Memory B cell (primary cell): ENCODE results near the gene DMBX1.

Experiments
- ATAC-seq: fragments of 150-1000 bp; cut with Tn5 transposase; 2 replicates; pipeline ENCODE4 v1.10.0; 2021; ENCODE audit warnings: low read depth, mild to moderate bottlenecking, moderate library complexity
- DNase-seq, 2 donors: peaks; one replicate each; pipeline ENCODE4 v3.0.0; 2022; ENCODE audit warnings: low spot score in 2 of 2
- H3K27ac Mint-ChIP-seq: one replicate; pipeline ENCODE4 v1.8.0; 2022; ENCODE audit warnings: mild to moderate bottlenecking, moderate library complexity, mixed read lengths
- H3K27me3 Mint-ChIP-seq: one replicate; pipeline ENCODE4 v1.8.0; 2022; ENCODE audit warnings: mixed read lengths
- H3K36me3 Mint-ChIP-seq: one replicate; pipeline ENCODE4 v1.8.0; 2022; ENCODE audit warnings: mild to moderate bottlenecking, mixed read lengths
- H3K4me1 Mint-ChIP-seq: one replicate; pipeline ENCODE4 v1.8.0; 2022; ENCODE audit warnings: mixed read lengths
- H3K4me3 Mint-ChIP-seq: one replicate; pipeline ENCODE4 v1.8.0; 2022; ENCODE audit warnings: mild to moderate bottlenecking, moderate library complexity, mixed read lengths
- H3K9me3 Mint-ChIP-seq: one replicate; pipeline ENCODE4 v1.8.0; 2022; ENCODE audit warnings: mixed read lengths

DMBX1 gene

GRCh38 chr1:46489638-46490405, at the start of gene DMBX1:
DMBX1 (plus strand) TSS chr1:46489836; CDS start chr1:46507011, 17,175 bp downstream.
- ATAC-seq (peak; percentile 71), DNase-seq (no peak)
- Mint-ChIP-seq H3K27ac (no peak within 1 kb of the TSS), H3K9me3 (no peaks in the 10 kb centered on the region), H3K4me1 (peaks cover 16% of the 10 kb centered on the region), H3K27me3 (peaks cover 54% of the 10 kb centered on the region), H3K4me3 (peak within 1 kb of the TSS; percentile 85), H3K36me3 (no peaks in the 10 kb centered on the region)

DNA sequence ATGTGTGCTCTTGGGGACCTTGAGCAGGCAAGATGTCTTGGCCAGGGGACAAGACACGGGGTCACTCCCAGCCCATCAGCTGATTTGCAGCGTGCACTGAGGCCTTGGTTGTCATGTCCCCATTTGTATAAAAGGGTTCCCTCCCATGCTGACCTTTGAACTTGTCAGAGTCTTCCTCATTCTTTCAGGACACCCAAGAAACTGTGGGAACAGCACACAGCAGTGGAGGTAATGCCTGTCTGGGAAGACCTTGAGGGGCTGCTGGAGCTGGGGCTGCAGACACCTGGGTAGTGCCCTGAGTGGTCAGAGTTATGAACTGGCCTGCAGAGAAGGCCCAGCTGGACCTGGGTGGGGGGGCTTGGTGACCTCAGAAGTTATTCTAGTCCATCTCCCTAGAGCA, 49.2 kb upstream of the DMBX1 start:
- H3K9me3 Mint-ChIP-seq = no peaks in the 10 kb centered on the region
- peaks cover 8% of the 10 kb centered on the region for H3K4me1 Mint-ChIP-seq
- no peak for ATAC-seq
- no peak for DNase-seq
- H3K36me3 Mint-ChIP-seq = no peaks in the 10 kb centered on the region
- no peak overlapping the region for H3K4me3 Mint-ChIP-seq
- H3K27ac Mint-ChIP-seq = no peak overlapping the region
- H3K27me3 Mint-ChIP-seq = peaks cover 24% of the 10 kb centered on the region

DNA sequence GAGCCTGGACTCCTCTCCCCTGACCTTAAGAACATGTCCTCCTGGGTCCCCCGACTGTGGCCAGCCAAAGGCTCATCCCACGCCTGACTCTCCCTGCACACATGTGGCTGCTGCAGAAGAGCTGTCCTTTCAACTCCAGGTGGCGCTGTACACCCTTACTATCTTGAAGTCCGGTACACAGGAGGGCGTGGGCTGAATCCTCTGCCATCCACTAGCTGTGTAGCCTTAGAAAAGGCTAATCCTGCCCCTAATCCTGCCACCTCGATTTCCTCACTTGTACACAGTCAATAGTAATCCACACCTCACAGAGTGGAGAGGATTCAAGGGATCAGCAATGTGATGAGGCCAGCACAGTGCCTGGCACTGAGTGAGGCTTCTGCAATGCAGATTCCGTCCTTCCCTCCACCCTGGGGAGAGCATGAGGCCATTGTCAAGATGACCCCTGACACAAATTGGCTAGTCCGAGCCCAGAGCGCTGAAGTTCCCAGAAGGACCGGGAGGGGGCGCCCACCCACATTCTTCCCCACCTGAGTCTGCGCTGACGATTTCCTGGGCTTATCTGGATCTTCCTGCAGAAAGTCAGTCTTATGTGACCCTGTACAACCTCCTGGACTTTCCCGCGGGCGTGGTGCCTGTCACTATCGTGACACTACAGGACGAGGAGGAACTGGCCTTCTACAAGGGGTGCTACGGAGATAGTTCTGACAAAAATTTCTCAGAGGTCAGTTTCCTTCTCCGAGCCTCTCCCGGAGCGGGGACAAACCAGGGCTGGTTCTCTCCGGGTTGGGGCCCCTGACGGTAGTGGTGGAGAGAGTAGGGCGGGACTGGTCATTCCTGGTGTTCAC, 47.1 kb upstream of the DMBX1 start:
- peak overlapping the region; percentile 77 for H3K4me3 Mint-ChIP-seq
- H3K27me3 Mint-ChIP-seq = peaks cover 28% of the 10 kb centered on the region
- H3K4me1 Mint-ChIP-seq = peaks cover 13% of the 10 kb centered on the region
- no peak overlapping the region for H3K27ac Mint-ChIP-seq
- DNase-seq (peak; percentile 54 to 72), ATAC-seq (peak; percentile 57)
- no peaks in the 10 kb centered on the region for H3K9me3 Mint-ChIP-seq
- no peaks in the 10 kb centered on the region for H3K36me3 Mint-ChIP-seq

DNA sequence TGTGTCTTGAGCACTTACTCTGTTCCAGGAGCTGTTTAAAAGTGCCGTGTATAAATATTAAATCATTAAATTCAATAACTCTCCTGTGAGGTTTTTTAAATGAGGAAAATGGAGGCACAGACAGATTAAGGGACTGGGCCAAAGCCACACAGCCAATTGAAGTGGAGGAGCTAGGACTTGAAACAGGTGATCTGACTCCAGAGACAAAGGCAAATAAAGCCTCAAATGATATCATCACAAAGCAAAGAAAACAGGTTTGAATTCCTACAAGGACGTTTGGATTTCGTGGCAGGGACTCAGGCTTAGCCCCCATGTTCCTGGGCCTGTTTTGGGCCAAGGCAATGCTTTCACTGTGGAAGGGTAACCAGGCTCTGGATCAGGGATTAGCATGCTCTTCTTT, 45.2 kb upstream of the DMBX1 start:
- Mint-ChIP-seq H3K36me3 (no peaks in the 10 kb centered on the region), H3K27me3 (peaks cover 26% of the 10 kb centered on the region), H3K4me3 (no peak overlapping the region), H3K4me1 (peaks cover 18% of the 10 kb centered on the region), H3K9me3 (no peaks in the 10 kb centered on the region), H3K27ac (no peak overlapping the region)
- DNase-seq (no peak), ATAC-seq (no peak)

DNA sequence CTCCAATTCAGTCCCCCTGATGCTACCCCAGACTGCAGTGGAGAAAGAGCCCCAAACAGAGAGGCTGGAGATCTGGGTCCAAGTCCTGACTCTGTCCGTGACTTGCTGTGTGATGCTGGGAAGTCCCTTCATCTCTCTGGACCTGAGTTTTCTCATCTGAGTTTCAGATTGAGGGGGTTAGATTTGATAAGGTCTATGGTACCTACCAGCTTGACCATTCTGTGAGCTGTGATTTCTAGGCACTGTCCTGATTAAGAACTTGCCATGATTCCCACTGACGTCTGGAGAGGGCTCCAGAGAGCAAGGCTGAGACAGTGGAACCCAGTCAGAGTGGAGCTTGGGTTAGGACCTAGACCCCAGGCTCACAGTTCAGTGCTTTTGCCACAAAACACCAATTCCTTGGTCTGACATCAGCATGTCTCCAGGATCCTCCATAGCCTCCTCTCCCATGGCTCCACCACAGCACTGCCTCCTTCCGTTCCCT, 43.8 kb upstream of the DMBX1 start:
- Mint-ChIP-seq H3K9me3 (no peaks in the 10 kb centered on the region), H3K27me3 (peaks cover 23% of the 10 kb centered on the region), H3K27ac (no peak overlapping the region), H3K4me3 (no peak overlapping the region), H3K36me3 (no peaks in the 10 kb centered on the region), H3K4me1 (peaks cover 18% of the 10 kb centered on the region)
- DNase-seq (no peak), ATAC-seq (no peak)

- peak; percentile 76 for ATAC-seq
- Mint-ChIP-seq H3K27me3 (peaks cover 30% of the 10 kb centered on the region), H3K9me3 (no peaks in the 10 kb centered on the region), H3K36me3 (no peaks in the 10 kb centered on the region), H3K4me1 (peaks cover 18% of the 10 kb centered on the region), H3K4me3 (no peak overlapping the region), H3K27ac (no peak overlapping the region)
- peak; percentile 68 to 82 for DNase-seq
These were observed 42.8 kb upstream of the DMBX1 start for GRCh38 chr1:46446646-46447498.

DNA sequence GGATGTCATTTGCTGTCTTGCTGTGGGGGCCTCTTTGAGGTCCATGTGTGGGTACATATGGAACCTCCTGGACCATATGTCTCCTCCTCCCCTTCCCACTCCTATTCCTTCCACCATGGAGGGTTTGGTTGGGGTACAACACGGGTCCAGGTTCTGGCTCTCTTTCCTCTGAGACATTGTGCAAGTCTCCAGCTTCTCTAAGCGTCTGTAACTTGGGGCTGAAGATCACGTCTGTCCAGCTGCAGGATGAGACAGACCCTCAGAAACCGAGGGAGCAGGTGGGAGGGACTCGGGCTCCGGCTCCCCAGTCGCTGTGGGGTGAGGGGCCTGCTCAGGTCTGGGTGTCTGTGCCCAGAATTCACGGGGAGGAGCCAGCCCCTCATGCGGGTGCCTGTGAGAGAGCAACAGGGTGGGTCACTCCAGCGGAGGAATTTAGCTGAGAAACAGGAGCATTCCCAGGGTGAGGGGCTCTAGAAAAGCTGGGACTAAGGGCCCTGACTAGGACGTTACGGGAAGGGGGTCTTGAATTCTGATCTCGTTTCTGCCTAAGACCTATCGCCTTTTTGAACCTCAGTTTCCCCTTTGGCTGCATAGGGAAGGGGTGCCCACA, 42.0 kb upstream of the DMBX1 start:
- DNase-seq (no peak), ATAC-seq (no peak)
- peaks cover 34% of the 10 kb centered on the region for H3K27me3 Mint-ChIP-seq
- no peak overlapping the region for H3K4me3 Mint-ChIP-seq
- no peaks in the 10 kb centered on the region for H3K9me3 Mint-ChIP-seq
- peaks cover 15% of the 10 kb centered on the region for H3K4me1 Mint-ChIP-seq
- no peaks in the 10 kb centered on the region for H3K36me3 Mint-ChIP-seq
- no peak overlapping the region for H3K27ac Mint-ChIP-seq

- H3K27ac Mint-ChIP-seq = no peak overlapping the region
- H3K27me3 Mint-ChIP-seq = peaks cover 38% of the 10 kb centered on the region
- H3K4me3 Mint-ChIP-seq = peak overlapping the region; percentile 46
- H3K9me3 Mint-ChIP-seq = no peaks in the 10 kb centered on the region
- H3K4me1 Mint-ChIP-seq = peaks cover 11% of the 10 kb centered on the region
- ATAC-seq (no peak), DNase-seq (no peak)
- H3K36me3 Mint-ChIP-seq = no peaks in the 10 kb centered on the region
These were observed 41.3 kb upstream of the DMBX1 start for GRCh38 chr1:46448109-46448911.

GRCh38 chr1:46449223-46450159, 40.1 kb upstream of the DMBX1 start:
- Mint-ChIP-seq H3K4me3 (no peak overlapping the region), H3K4me1 (peaks cover 10% of the 10 kb centered on the region), H3K27ac (no peak overlapping the region), H3K36me3 (no peaks in the 10 kb centered on the region), H3K27me3 (peaks cover 40% of the 10 kb centered on the region), H3K9me3 (no peaks in the 10 kb centered on the region)
- no peak for DNase-seq
- no peak for ATAC-seq

DNA sequence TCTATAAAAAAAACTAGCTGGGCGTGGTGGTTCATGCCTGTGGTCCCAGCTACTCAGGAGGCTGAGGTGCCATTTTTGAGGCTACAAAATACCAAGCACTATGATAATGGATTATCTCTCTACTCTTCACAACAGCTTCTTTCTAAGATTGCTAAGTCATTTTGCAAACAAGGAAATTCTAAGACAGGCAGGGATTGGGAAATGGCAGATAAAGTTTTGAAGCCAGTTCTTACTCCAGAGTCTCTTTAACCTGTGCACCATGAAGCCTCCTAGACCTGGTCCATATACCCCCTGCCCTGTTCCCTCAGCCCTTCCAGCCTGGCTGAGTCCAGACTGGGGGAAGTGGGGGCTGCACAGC, 39.5 kb upstream of the DMBX1 start:
- no peak overlapping the region for H3K27ac Mint-ChIP-seq
- no peak overlapping the region for H3K4me3 Mint-ChIP-seq

DNA sequence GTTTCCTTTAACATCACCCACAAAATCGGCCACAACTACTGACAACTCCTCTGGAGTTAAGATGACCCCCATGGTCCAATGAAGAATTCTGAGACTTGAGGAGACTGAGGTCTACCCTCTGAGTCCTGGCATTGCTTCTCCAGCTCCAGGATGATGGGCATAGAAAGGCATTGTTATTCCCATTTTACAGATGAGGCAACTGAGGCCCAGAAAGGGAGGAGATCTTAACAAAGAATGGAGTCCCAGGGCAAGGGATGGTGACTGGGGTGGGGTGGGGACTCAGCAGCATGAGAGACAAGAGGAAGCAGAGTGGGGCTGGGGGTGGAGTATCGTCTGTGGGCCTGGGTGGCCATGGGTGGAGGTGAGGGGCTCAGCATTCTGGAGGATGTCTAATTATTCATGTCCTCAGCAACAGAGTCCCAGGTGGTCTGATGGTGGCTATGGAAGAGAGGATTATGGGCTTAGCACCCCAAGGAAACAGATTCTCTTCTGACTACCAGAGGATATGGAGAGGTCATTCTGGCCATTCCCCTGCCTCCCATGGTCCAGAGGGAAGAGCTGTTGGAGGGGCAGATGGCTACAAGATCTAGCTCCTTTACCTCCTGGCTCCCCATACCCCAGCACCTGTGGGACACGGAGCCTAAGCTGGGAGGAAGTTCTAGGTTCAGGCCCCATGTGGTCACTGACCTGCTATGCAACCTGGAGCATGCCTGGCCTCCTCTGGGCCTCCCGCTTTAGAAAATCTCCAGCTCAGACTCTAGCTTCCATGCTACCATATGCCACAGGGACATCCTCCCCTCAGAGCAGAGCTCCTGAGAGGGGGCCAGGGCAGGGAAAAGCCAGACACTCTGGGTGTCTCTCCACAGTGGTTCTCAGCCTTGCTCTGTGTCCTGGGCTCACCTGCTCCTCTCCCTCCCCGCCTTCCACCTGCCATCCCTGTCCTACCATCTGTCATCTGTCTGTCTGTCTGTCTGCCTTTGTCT, 37.4 kb upstream of the DMBX1 start:
- Mint-ChIP-seq H3K27me3 (peaks cover 41% of the 10 kb centered on the region), H3K36me3 (no peaks in the 10 kb centered on the region), H3K9me3 (no peaks in the 10 kb centered on the region), H3K4me3 (no peak overlapping the region), H3K27ac (no peak overlapping the region), H3K4me1 (peaks cover 7% of the 10 kb centered on the region)
- no peak for DNase-seq
- no peak for ATAC-seq

More for the DNA sequence above, 39.5 kb upstream of the DMBX1 start:
- no peak for ATAC-seq
- no peaks in the 10 kb centered on the region for H3K9me3 Mint-ChIP-seq
- H3K4me1 Mint-ChIP-seq = peaks cover 10% of the 10 kb centered on the region
- no peaks in the 10 kb centered on the region for H3K36me3 Mint-ChIP-seq
- DNase-seq = no peak
- H3K27me3 Mint-ChIP-seq = peaks cover 44% of the 10 kb centered on the region
